Activated CD4-positive, alpha-beta T cell treated with anti-CD3 and anti-CD28 coated beads for 48 hours (primary cell): ENCODE data around the gene RMC1.
"Not testable (repeated sequence)": the region's sequence is repeated elsewhere in the genome, so short reads cannot be mapped to it uniquely, and the experiment has no call there.

Experiments used
- DNase-seq: peaks from one replicate; pipeline ENCODE4 v3.0.0-alpha.2; 2020

RMC1 gene

DNA sequence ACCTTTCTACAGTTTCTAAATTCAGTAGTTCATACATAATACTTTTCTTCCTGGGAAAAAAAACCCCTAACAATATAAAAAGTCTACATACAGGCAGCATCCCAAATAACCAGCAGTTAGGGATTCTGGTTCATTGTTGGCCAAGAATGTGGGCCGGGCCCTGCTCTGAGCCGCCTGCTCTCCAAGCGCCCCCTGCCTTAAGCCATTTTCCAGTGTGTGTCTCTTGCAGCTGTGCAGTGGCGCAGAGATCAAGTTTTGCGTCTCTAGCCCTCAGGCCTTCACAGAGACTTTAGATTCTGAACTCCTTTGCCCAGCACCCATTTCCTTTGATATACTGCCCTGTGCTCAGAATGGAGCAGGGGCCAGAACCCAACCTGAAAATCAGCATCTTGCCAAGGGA, 32.9 kb downstream of the RMC1 start:
- DNase-seq = no peak

DNA sequence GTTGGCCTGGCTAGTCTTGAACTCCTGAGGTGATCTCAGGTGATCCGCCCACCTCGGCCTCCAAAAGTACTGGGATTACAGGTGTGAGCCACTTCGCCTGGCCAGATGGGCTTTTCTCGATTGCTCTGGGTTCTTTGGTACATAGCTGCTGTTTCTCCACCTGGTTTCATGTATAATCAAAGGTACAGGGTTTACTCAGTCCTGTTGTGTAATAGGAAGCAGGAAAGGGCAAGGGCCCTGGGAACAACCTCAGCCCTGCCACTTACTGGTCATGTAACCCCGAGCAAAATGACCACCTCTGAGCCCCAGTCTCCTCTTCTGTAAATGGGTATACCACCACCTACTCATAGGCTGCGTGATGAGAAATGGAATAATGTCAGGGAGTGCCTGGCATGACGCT, 34.0 kb downstream of the RMC1 start:
- DNase-seq = no peak

DNA sequence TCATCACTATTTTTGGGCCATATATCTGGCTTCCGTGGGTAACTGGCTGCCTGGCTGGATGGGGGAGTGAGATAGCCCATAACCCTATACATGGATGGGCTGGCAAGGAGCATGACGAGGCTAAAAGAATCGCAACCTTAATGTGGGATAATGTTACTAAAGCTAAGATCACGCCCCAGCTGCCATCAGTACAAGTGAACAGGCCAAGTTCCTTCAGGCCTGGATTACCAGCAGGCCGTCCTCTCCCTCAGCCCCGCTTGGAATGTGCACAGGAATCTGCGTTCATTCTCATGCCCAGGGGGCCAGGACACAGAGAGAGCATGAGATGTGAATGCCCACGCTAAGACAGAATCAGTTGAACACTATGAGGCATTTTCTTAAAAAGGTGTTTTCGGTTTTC, 34.7 kb downstream of the RMC1 start:
- no peak for DNase-seq

DNA sequence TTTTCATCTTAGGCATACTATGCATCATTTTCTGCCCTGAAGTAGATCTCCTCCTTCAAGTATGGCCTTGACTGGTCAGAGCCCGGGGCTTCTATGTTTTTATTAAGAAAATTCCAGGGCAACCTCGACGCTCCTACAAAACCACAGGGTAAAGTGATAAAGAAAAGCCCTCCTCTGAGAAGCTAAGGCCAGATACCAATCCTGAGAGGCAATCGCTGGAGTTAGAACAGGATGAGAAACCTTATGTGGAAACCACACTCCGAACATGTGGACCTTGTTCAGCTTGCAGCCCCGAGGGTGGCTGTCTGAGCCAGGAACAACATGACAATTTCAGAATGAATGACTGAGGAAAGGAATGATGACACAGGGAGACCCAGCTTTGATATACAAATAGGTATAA, 35.6 kb downstream of the RMC1 start:
- no peak for DNase-seq

DNA sequence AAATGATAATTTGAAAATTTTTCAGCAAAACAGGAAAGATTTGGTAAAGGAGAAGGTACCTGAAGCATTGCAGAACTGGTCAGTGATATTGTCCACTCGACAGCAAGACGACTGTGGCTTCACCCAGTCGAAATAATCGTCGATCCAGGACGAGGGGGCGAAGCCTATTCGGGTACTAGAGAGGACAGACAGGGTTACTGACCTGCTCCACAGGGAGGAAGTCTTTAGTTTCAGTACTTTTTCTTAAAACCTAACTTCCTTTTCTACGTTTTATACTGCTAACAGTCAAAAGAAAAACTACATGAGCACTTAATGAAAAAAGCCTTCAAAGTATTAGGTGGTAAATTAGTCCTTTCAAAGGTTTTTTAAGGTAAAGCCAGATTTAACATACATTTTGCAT, 36.0 kb downstream of the RMC1 start:
- no peak for DNase-seq

DNA sequence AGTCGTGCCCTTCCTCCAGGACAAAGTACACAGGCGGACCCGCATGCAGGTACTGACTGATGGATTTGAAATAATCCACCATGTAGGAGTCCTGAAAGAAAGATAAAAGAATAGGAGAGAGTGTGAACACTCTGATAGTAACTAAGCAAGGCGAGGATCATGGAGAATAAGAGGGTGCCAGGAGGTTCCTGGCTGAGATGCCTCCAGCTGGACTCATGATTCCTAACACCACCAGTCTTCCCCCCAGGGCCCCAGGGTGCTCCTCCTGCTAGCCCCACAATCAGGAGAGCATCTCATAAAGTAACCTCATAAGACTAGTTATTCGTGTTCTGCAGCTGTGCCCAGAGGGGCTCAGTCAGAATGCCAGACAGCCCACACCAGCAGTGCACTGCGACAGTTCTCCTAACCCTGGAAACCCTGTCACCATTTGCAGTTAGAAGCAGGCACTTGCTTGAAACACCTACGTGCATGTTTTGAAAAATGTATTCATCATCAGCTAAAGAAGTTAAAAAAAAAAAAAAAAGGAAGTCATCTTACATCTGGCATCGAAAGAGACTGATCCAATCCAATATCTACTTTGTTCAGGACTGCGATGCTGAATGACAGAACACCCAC, 36.7 kb downstream of the RMC1 start:
- no peak for DNase-seq

DNA sequence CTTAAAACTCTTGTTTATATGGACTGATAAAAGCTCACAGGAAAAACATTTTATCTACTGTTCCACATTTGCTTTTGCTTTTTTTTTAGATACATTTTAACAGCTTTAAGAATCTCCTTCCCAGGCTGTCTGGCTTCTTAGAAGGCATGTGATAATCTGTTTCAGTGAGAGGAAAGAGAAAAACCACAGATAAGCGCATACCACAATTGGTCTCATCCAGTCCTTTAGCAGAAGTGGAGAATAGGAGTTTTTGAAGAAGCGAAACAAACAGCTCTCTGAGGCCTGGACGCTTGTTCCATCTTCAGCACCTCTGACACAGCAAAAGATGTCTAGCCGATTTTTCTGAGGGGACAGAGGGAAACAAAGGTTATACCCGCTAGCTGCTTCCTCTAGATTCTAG, 37.6 kb downstream of the RMC1 start:
- no peak for DNase-seq

DNA sequence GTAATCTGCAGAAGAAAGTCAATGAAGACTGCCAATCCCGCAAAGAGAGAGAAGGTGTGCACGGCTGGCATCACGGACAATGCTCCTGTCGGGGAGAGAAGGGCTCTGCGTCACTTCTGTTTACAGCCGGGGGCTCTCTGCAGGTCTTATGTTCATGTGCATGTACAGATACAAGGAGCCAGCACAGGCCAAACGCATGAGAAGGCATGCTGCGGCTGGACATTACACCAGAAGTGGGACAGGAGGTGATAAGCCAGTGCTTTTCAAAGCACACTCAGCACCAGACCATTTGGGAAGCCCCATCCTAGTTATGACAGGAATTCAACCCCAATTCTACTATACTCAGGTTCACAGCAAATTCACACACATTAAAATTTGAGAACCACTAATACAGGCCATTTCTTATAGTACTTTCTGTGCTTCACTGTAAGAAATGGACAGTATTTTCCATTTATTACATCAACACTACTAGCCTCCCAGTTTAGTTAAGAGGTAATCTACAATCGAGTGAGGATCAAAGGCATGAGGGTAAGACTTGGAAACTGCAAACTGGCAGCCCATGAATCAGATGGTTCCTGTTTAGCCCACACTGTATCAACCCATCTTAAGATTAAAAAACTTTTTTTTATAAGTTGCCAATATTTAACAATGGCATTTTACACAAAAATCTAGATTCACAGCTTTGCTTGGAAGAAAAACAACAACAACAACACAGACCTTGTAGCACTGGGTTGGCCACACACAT, 38.2 kb downstream of the RMC1 start:
- DNase-seq = no peak

DNA sequence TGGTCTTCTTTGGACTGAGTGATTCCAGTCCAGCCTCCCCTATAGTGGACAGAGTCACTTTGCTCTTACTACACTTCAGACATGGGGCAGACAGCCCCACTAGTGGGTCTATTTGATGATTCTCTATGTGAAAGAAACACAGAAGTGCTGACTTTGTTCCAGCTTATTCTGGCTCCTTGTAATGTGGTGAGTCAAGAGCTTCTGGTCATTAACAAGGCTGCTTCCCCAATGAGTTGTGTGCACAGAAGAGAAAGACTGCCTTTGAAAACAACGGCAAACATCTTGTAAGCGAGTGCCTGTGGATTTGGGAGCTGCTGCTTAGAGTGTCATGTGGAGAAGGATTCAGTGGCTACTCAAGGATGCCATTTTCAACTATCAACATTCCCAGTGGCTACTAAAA, 39.1 kb downstream of the RMC1 start:
- DNase-seq = no peak

DNA sequence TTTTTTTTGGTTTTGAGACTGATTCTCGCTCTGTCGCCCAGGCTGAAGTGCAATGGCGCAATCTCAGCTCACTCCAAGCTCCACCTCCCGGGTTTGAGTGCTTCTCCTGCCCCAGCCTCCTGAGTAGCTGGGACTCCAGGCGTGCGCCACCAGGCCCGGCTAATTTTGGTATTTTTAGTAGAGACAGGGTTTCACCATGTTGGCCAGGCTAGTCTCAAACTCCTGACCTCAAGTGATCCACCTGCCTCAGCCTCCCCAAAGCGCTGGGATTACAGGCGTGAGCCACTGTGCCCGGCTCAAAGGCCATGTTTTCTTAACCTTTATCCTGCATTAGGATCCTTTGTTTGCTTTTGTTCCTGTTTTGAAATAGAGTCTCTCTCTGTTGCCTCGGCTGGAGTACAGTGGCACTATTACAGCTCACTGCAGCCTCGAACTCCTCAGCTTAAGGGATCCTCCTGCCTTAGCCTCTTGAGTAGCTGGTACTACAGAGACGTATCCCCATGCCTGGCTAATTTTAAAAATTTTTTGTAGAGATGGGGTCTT, 42.0 kb downstream of the RMC1 start:
- DNase-seq = no peak

DNA sequence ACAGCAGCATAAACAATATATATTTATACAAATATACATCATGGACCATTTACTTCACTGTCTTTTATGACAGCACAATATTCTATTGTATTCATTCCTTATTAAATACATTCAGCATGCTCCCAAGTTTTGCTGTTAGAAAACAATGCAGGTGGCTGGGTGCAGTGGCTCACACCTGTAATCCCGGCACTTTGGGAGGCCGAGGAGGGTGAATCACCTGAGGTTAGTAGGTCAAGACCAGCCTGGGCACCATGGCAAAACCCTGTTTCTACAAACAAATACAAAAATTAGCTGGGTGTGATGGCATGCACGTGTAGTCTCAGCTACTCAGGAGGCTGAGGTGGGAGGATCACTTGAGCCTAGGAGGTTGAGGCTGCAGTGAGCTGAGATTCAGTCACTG, 44.0 kb downstream of the RMC1 start:
- DNase-seq = no peak

DNA sequence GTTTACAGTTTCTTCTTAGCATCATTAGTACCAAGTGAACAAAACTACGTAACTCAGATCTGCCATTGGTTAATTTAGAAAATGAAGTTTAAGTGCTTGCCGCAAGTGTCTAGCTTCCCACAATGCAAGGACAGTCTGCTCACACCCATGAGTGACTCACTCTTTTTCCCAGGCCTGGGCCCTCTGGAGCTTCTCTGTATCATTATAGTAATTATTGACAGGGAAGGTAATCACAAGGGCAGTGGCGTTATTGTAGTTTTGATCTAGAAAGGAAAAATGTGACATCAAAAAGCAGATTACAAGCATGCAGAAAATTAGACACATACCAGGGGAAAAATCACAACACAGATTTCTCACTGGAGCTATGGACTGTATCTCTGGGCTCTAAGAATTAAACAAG, 44.5 kb downstream of the RMC1 start:
- DNase-seq = no peak

DNA sequence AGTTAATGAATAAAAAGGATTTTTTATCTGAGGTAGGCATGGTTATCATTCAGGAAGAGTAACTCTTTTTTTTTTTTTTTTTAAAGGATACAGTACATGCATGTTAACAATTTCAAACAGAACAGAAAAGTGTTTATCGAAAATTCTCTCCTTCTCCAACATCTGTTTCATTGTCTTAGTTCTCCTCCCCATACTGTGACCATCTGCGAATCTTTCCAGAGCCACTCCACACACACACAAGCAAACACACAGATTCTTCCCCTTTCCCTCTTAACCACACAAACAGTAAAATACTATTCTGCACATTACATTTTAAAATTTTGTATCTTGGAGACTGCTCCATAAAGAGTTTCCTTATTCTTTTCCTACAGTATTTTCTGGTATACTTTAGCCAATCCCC, 45.0 kb downstream of the RMC1 start:
- DNase-seq = no peak

DNA sequence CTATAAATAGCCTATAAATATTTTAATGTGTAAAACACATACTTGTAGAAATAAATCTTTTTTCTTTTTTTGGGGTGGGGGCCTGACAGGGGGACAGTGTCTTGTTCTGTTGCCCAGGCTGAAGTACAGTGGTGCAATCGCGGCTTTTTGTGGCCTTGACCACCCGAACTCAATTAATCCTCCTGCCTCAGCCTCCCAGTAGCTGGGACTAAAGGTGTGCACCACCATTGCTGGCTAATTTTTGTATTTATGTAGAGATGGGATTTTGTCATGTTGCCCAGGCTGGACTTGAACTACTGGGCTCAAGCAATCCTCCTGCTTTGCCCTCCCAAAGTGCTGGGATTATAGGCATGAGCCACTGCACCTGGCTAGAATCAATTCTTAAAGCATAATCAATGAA, 45.4 kb downstream of the RMC1 start:
- DNase-seq = no peak

DNA sequence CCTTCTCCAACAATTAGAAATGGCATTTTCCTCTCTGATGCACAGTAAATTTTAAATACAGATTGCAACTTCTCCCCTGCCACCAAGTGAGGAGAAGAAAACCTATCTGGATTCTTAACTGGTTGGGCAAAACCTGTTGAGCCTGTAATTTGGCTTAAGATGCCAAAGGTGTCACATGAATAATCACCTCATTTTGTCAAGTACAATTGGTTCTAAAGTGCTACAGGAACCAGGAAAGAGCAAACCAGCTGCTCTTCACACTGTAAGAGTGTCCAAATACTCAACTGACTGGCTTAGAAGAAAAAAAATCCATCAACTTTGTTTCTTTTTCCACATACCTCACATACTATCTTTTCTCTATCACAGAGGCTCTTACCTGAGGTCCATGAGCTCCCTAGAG, 47.6 kb downstream of the RMC1 start:
- no peak for DNase-seq

DNA sequence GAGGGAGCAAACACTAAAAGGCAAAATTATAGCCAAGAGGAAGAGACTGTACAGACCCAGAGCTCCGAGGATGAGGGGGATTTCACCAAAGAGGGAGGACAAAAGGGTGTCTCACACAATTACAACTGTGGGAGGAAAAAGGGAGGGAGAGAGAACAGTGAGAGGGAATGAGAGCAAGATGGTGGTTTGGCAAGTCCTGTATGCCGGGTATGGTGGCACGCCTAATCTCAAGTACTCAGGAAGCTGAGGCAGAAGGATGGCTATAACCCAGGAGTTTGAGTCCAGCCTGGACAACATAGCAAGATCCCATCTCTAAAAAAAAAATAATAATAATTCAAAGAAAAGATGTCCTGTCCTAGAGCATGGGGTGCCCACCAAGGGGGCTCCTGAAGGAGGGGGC, 48.7 kb downstream of the RMC1 start:
- no peak for DNase-seq

DNA sequence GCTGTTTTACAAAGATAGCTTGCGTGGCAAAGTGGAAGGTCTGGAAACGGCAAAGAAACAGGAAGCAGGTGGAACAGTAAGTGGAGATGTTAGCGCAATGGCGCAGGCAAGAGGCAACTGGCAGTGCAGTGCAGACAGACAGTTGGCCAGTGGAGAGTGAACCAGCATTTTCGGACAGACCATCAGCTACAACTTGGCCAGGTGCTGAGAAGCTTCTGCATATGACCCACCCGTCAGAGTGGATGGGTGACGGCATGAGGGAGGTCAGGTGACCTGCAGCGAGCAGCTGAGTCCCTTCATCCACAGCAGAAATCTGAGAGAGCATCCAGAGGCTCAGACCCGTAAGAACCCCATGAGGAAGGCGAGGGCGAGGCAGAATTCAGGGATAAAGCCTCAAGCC, 49.2 kb downstream of the RMC1 start:
- DNase-seq = no peak

DNA sequence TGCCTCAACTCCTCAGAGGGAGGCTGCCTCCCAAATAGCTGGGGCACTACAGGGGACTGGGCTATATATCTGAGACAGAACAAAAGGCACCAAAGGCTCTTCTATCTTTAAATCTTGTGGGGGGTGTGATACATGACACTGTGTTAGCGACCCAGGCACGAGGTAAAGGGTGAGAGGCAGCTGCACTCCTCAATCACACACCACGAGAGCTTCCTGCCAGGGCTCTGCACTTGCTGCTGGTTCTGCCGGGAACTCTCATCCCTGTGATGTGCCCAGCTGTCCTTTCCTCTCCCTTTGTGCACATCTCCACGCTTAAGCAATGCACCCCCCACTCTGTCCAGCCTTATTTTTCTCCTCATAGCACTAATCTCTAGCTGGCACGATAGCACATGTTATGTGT, 50.6 kb downstream of the RMC1 start:
- DNase-seq = no peak

DNA sequence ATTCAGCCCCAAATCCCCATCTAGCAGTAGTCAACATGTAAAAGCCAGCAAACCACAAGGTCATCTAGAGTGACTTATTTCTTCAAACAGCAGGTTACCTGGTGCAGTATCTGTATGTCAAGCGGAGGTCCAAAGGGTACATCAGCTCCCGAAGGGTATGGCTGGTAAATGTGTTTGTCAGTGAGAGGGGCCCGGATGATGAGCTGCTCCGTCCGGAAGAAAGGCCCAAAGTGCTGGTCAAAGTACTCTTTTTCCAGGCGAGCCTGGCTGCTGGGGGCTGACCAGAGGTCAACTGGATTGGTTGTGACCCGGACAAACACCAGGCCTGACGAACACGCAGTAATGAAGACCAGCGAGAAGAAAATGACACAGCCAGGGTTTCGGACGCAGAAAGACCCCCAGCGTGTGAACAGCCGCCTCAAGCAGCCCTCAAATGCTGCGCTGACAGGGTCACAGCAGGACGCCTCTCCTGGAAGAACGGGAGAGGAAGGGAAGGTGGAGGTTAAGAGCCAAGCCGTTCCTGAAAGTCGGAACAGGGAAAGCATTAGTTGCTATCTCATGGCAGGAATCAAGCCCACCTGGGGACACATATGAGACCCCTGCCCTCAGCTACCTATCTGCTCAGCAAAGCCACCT, 53.0 kb downstream of the RMC1 start:
- no peak for DNase-seq

DNA sequence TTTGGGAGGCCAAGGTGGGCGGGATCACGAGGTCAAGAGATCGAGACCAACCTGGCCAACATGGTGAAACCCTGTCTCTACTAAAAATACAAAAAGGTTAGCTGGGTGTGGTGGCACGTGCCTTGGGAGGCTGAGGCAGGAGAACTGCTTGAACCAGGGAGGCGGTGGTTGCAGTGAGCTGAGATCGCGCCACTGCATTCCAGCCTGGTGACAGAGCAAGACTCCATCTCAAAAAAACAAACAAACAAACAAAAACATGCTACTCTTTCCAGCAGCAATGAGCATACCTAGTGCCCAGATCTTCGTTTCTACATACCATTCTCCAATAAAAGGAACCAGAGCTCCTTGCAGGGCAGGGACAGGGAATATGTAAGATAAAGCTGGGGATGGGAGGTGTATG, 54.2 kb downstream of the RMC1 start:
- DNase-seq = not testable (repeated sequence)

DNA sequence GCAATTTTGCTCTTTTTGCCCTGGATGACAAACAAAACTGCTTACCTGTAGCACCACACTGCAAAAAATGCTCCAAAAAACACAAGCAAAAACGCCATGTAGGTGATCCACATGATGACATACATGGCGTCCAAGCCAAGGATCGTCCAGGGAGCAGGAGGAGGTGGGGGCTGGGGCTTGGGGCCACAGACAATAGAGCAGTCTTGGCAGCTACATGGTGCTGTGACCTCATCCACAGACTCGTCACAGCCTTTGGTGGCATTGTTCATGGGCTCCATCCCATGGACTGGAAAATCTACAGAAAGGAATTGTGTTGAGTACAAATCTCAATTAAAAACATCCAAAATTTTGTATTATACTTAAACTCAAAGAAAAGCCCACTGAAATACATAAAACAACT, 56.9 kb downstream of the RMC1 start:
- DNase-seq = no peak

DNA sequence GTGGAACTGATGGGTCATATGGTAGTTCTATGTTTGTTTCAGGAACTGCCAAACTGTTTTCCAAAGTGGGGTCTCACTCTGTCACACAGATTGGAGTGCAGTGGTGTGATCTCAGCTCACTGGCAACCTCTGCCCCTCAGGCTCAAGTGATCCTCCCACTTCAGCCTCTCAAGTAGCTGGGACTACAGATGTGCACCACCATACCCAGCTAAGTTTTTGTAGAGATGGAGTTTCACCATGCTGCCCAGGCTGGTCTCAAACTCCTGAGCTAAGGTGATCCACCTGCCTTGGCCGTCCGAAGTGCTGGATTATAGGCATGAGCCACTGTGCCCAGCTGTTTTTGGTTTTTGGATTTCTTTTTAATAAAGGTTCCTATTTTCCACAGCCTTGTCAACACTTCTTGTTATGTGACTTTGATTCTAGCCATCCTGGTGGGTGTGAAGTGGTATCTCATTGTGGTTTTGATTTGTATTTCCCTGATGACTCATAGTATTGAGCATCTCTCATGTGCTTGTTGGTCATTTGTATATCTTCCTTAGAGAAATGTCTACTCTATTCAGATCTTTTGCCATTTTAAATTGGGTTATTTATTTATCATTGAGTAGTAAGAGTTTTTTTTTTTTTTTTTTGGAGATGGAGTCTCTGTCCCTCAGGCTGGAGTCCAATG, 60.2 kb downstream of the RMC1 start:
- peak; percentile 8 for DNase-seq

DNA sequence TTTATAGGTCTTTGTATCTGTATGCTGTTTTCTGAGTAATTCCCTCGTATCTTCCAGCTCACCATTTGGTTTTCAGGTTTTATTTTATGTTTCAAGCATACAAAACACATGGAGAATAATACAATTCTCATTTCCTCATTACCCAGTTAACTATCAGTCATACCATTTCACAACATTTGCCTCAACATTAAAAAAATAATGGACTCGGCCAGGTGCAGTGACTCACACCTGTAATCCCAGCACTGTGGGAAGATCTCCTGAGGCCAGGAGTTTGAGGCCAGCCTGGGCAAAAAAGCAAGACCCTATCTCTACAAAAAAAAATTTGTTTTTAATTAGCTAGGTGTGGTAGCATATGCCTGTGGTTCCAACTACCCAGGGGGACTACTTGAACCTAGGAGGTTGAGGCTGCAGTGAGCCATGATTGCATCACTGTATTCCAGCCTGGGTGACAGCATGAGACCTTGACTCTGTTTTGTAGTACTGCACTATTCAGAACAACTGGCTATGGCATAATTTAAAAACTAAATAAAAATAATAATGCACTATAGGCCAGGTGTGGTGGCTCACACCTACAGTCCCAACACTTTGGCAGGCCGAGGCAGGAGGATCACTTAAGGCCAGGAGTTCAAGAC, 62.7 kb downstream of the RMC1 start:
- DNase-seq = no peak
